ENCODE measurements around the gene TNIP2. TPM values are rescaled to one million over a fixed set of nuclear protein-coding genes. Genes with fewer than 3 reads are reported as not detected.
A peak's percentile ranks its signal among the peaks of the same experiment; 100 is the strongest.
"Not testable (repeated sequence)": the region's sequence is repeated elsewhere in the genome, so short reads cannot be mapped to it uniquely, and the experiment has no call there.

TNIP2 gene
- total RNA-seq, 2 donors from 2014 or later, result 72.3 to 85.8 TPM

DNA sequence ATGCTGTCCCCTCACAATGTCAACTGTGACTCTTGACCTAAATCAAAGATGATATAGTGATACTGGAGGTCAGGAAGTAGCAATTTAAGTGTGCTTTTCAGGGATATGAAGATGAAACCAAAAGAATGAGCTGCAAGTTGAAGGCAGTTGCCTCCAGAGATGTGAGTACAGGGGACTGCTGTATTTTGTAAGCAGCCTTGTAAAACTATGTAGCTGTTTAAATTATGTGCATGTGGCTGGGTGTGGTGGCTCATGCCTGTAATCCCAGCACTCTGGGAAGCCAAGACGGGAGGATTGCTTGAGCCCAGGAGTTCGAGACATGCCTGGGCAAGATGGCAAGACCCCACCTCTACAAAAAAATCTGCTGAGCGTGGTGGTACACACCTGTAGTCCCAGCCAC, 15.1 kb upstream of the TNIP2 start:
- Mint-ChIP-seq H3K9me3 (peaks cover 4 to 8% of the 10 kb centered on the region in 2 donors), H3K4me1 (ENCODE audit: low read depth) (peaks cover 11% of the 10 kb centered on the region), H3K36me3 (ENCODE audit: insufficient read depth in 2 of 2) (peaks cover 9 to 17% of the 10 kb centered on the region in 2 donors), H3K4me3 (no peak overlapping the region), H3K27me3 (ENCODE audit: low read depth) (no peaks in the 10 kb centered on the region), H3K27ac (no peak overlapping the region)
- DNase-seq (no peak), ATAC-seq (replicated peaks in 1 of 2) (no peak)

DNA sequence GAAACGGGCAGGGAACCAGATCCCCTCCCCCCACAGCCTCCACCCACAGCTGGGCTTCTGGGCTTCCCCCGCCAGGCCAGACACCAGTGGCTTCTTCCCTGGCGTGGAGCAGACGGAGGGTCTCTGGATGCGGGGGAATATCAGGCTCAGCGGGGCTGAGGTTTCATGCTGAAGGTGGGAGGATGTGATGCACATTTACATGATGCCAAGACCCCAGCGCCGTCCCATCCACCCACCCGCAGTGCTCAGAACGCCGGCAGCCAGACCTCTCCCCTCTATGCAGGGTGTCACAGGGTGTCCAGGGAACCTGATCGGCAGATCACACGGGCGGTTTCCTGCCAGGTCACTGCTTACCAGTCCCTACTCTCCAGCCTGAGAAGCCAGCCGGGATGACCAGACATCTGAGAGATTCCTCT, 12.8 kb upstream of the TNIP2 start:
- H3K4me1 Mint-ChIP-seq (ENCODE audit: low read depth), result peaks cover 11% of the 10 kb centered on the region
- H3K4me3 Mint-ChIP-seq, result no peak overlapping the region
- ATAC-seq (replicated peaks in 1 of 2), result no peak
- no peak overlapping the region for H3K27ac Mint-ChIP-seq
- H3K27me3 Mint-ChIP-seq (ENCODE audit: low read depth), result no peaks in the 10 kb centered on the region
- DNase-seq, result no peak
- H3K9me3 Mint-ChIP-seq, result peaks cover 4 to 8% of the 10 kb centered on the region in 2 donors
- H3K36me3 Mint-ChIP-seq (ENCODE audit: insufficient read depth in 2 of 2), result peaks cover 9 to 17% of the 10 kb centered on the region in 2 donors

DNA sequence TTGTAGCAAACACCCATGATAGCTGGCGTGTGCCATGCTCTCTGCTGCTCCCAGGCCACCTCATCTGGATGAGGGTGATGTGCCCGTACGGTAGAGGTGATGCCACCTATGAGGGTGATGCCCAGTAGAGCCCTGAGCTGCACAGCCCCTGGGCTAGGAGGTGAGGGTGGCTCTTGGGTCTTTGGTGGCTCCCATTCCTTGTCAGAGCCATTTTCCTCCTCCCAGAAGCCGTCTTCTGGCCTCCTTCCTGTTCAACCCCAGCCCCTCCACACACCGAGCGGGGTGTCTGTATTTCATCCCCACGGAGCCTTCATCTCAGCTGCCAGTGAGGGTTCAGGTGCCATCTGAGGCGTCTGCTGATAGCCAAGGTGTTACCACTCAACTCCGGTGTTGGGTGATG, 12.0 kb upstream of the TNIP2 start:
- peaks cover 4 to 8% of the 10 kb centered on the region in 2 donors for H3K9me3 Mint-ChIP-seq
- DNase-seq (no peak), ATAC-seq (replicated peaks in 1 of 2) (no peak)
- H3K4me1 Mint-ChIP-seq (ENCODE audit: low read depth), result peaks cover 11% of the 10 kb centered on the region
- H3K27ac Mint-ChIP-seq, result no peak overlapping the region
- H3K36me3 Mint-ChIP-seq (ENCODE audit: insufficient read depth in 2 of 2), result peaks cover 9 to 17% of the 10 kb centered on the region in 2 donors
- no peak overlapping the region for H3K4me3 Mint-ChIP-seq
- H3K27me3 Mint-ChIP-seq (ENCODE audit: low read depth), result no peaks in the 10 kb centered on the region

DNA sequence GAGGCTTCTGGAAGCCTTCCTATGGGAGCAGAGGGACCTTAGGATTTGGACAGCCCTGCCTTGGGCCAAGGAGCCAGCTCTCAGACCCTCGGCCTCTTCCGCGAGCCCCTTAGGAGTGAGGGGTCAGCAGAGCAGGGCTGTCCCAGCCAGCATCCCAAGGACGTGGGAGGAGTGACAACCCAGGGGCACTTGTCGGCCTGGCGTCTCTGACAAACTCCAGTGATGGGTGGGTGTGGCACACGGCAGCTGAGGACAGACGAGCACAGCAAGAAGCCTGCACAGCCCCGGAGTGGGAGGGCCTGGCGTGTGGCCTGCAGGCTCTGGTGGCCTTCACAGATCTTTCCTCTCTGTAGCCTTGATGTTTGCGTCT, 11.6 kb upstream of the TNIP2 start:
- H3K36me3 Mint-ChIP-seq (ENCODE audit: insufficient read depth in 2 of 2), result peaks cover 9 to 17% of the 10 kb centered on the region in 2 donors
- no peaks in the 10 kb centered on the region for H3K27me3 Mint-ChIP-seq (ENCODE audit: low read depth)
- no peak for ATAC-seq (replicated peaks in 1 of 2)
- H3K9me3 Mint-ChIP-seq, result peaks cover 4 to 8% of the 10 kb centered on the region in 2 donors
- no peak for DNase-seq
- H3K27ac Mint-ChIP-seq, result no peak overlapping the region
- peaks cover 11% of the 10 kb centered on the region for H3K4me1 Mint-ChIP-seq (ENCODE audit: low read depth)
- H3K4me3 Mint-ChIP-seq, result no peak overlapping the region

DNA sequence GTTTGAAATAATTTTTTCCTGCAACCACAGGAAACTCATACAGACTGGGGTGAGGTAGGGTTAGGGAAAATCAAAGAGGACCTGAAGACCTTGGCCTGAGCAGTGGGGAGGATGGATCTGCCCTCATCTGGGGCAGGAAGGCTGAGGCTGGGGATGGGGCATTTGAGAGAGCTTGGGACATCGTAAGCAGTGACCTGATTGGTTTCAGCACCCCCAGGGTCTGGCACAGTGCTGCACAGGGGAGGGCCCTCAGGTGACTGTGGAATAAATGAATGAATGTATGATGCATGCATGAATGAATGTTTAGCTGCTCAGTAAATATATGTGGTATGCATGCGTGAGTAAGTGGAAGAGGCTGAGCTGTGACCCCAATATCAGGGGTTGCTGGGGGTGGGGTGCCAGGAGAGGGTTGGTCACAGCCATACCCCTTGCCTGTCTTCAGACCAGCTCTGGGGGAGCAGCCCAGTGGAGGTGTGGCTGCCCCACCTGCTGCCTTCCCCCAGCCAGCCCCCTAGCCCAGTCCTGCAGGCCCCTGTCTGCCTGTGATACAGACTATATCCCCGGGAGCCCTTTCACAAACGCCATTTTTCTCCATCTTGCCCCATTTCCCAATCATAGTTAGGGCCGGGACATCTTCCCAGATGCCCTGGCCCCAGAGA, 11.0 kb upstream of the TNIP2 start:
- H3K36me3 Mint-ChIP-seq (ENCODE audit: insufficient read depth in 2 of 2), result peaks cover 9 to 17% of the 10 kb centered on the region in 2 donors
- peaks cover 4 to 8% of the 10 kb centered on the region in 2 donors for H3K9me3 Mint-ChIP-seq
- H3K27ac Mint-ChIP-seq, result no peak overlapping the region
- no peak overlapping the region for H3K4me3 Mint-ChIP-seq
- ATAC-seq (replicated peaks in 1 of 2) (no peak), DNase-seq (no peak)
- no peaks in the 10 kb centered on the region for H3K27me3 Mint-ChIP-seq (ENCODE audit: low read depth)
- peaks cover 14% of the 10 kb centered on the region for H3K4me1 Mint-ChIP-seq (ENCODE audit: low read depth)

DNA sequence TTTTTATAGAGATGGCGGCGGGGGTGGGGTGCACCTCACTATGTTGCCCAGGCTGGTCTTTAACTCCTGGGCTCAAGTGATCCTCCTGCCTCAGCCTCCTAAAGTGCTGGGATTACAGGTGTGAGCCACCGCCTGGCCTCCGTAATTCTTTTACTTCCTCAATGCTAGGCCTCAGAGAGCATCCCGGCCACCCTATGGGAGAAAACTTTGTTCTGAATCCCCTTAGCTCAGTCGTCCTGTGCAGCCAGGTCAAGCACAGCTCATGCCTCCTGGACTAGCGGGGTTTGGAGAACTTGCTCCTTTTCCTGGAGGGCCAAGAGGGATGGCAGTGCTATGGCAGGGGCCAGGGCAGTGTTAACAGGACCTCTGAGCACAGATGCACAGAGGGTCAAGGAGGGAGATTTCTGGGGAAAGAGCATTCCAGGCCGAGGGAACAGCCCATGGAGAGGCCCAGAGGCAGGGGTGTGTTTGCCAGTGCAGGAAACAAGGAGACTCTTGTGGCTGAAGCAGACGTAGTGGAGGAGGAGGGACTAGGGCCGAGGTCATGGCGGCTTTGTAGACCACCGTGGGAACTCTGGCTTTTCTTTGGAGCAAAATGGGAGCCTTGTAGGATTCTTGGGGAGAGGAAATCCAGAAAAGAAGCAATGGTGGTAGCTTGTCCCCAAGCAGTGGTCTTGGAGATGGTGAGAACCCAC, 9.8 kb upstream of the TNIP2 start:
- H3K27ac Mint-ChIP-seq, result no peak overlapping the region
- ATAC-seq (replicated peaks in 1 of 2), result no peak
- H3K4me3 Mint-ChIP-seq, result no peak overlapping the region
- no peak for DNase-seq
- peaks cover 9 to 17% of the 10 kb centered on the region in 2 donors for H3K36me3 Mint-ChIP-seq (ENCODE audit: insufficient read depth in 2 of 2)
- H3K4me1 Mint-ChIP-seq (ENCODE audit: low read depth), result peaks cover 15% of the 10 kb centered on the region
- H3K27me3 Mint-ChIP-seq (ENCODE audit: low read depth), result no peaks in the 10 kb centered on the region
- H3K9me3 Mint-ChIP-seq, result peaks cover 4 to 5% of the 10 kb centered on the region in 2 donors

DNA sequence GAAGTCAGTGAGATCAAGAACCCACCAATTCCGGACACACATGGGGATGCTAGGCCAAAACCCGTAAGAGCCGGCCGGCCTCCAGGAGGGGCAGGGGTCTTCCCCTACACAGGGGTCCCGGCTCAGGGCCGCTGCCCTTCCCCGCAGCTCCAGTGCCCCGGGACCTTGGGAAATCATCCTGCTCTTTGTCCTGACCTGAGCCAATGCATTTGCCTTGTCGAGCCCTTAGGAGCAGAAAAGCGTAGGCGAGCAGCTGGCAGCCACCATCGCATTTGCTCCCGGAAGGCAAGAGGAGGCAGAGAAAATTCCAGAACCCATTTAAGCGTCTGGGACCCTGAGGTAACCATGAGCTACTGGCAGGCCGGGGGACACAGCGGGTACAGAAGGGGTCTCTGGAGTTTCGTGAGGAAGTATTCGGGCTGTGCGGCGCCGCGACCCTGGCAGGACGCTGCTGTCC, 7.4 kb upstream of the TNIP2 start:
- no peak overlapping the region for H3K27ac Mint-ChIP-seq
- peaks cover 10% of the 10 kb centered on the region for H3K4me1 Mint-ChIP-seq (ENCODE audit: low read depth)
- DNase-seq (no peak), ATAC-seq (replicated peaks in 1 of 2) (no peak)
- no peaks in the 10 kb centered on the region for H3K27me3 Mint-ChIP-seq (ENCODE audit: low read depth)
- peak overlapping the region; percentile 64 to 78 for H3K4me3 Mint-ChIP-seq
- no peaks in the 10 kb centered on the region for H3K36me3 Mint-ChIP-seq (ENCODE audit: insufficient read depth in 2 of 2)
- H3K9me3 Mint-ChIP-seq, result no peaks in the 10 kb centered on the region

DNA sequence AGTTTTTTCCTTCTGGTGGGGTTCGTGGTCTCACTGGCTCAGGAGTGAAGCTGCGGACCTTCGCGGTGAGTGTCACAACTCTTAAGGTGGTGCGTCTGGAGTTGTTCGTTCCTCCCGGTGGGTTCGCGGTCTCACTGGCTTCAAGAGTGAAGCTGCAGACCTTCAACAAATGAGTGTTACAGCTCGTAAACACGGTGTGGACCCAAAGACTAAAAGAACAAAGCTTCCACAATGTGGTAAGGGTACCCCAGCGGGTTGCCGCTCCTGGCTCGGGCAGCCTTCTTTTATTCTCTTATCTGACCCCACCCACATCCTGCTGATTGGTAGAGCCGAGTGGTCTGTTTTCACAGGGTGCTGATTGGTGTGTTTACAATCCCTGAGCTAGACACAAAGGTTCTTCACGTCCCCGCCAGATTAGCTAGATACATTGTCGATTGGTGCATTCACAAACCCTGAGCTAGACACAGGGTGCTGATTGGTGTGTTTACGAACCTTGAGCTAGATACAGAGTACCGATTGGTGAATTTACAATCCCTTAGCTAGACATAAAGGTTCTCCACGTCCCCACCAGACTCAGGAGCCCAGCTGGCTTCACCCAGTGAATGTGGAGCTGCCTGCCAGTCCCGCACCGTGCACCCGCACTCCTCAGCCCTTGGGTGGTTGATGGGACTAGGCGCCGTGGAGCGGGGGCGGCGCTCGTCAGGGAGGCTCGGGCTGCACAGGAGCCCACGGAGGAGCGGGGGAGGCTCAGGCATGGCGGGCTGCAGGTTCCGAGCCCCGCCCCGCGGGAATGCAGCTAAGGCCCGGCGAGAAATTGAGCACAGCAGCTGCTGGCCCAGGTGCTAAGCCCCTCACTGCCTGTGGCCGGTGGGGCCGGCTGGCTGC, 6.6 kb upstream of the TNIP2 start:
- H3K27me3 Mint-ChIP-seq (ENCODE audit: low read depth); H3K4me1 Mint-ChIP-seq (ENCODE audit: low read depth); H3K4me3 Mint-ChIP-seq; H3K36me3 Mint-ChIP-seq (ENCODE audit: insufficient read depth in 2 of 2); H3K9me3 Mint-ChIP-seq; DNase-seq; H3K27ac Mint-ChIP-seq; ATAC-seq (replicated peaks in 1 of 2): not testable (repeated sequence)

DNA sequence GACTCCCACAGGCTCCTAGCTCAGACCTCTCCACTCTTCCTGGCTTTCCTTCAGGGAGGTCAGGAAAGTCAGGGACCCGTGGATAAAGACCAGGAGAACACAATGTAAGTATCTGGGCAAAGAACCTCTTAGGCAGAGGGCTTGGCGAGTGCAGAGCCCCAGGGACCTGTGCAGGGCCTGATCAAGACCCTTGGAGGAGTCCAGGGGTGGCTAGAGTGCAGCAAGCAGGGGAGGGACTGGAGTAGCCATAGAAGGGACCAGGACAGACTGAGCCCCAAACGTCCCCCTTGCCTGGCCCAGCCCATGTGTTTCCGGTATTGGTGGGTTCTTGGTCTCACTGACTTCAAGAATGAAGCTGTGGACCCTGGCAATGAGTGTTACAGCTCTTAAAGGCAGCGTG, 5.9 kb upstream of the TNIP2 start:
- no peak overlapping the region for H3K4me3 Mint-ChIP-seq
- H3K27ac Mint-ChIP-seq, result no peak overlapping the region
- no peaks in the 10 kb centered on the region for H3K27me3 Mint-ChIP-seq (ENCODE audit: low read depth)
- no peak for ATAC-seq (replicated peaks in 1 of 2)
- H3K36me3 Mint-ChIP-seq (ENCODE audit: insufficient read depth in 2 of 2), result no peaks in the 10 kb centered on the region
- peaks cover 10% of the 10 kb centered on the region for H3K4me1 Mint-ChIP-seq (ENCODE audit: low read depth)
- no peak for DNase-seq
- H3K9me3 Mint-ChIP-seq, result no peaks in the 10 kb centered on the region

DNA sequence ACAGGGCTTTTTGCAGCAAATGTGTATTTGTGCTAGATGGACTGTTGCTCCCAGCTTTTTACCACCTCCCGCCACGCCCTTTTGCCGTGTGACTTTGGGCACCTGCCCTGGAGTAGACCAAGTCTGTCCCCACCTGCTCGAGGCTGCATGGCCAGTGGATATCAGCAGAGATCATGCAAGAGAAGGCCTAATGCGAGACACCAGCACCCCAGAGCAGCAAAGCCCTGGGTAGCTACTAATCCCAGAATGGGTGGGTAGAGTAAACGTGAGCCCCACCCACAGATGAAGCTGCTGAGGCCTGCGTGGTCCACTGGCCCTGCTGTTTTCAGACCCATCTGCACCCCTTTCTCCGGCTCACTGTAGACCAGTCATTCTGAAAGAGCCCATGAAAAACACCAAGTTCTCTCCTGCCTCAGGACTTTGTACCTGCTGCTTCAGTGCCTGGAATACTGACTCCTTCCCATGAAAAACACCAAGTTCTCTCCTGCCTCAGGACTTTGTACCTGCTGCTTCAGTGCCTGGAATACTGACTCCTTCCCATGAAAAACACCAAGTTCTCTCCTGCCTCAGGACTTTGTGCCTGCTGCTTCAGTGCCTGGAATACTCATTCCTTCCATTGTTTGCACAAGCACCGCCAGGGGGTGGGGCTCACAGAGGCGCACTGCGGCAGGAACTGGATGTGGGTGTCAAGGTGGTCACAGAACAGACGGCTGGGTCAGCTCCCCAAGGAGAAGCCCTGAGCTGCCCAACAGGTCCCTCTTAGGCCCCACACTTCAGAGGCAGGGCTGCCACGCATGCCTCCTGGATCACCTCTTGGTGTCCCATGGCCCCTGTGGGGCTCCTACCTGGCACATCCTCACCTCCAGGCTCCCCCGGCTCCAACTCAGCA, 5.1 kb upstream of the TNIP2 start:
- no peaks in the 10 kb centered on the region for H3K27me3 Mint-ChIP-seq (ENCODE audit: low read depth)
- H3K9me3 Mint-ChIP-seq, result no peaks in the 10 kb centered on the region
- no peak overlapping the region for H3K4me3 Mint-ChIP-seq
- DNase-seq (peak in 1 of 2 donors; percentile 29), ATAC-seq (replicated peaks in 1 of 2) (peak in 1 of 2 donors; percentile 12)
- H3K4me1 Mint-ChIP-seq (ENCODE audit: low read depth), result peaks cover 16% of the 10 kb centered on the region
- H3K36me3 Mint-ChIP-seq (ENCODE audit: insufficient read depth in 2 of 2), result no peaks in the 10 kb centered on the region
- H3K27ac Mint-ChIP-seq, result no peak overlapping the region

DNA sequence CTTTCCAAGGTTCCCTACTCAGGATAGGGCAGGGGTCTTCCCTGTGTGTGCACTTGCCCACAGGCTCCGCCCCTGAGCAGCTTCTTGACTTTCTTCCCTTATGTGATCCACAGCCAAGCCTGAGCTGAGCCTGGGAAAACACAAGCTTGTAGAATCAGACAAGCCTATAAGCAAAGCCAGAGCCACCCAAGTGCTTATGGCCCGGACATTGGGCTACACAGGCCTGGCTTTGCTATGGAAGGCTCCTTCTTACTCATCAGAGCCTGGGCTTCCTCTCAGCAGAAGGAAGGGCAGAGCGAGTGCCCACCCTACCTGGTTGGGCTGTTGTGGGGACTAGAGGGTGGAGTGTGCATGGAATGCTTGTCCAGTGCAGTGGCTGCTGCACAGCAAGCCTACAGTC, 1.3 kb upstream of the TNIP2 start:
- H3K27ac Mint-ChIP-seq, result no peak overlapping the region
- H3K9me3 Mint-ChIP-seq, result no peaks in the 10 kb centered on the region
- DNase-seq (no peak), ATAC-seq (replicated peaks in 1 of 2) (no peak)
- no peaks in the 10 kb centered on the region for H3K27me3 Mint-ChIP-seq (ENCODE audit: low read depth)
- H3K4me3 Mint-ChIP-seq, result peak overlapping the region; percentile 79 to 80
- peaks cover 43% of the 10 kb centered on the region for H3K4me1 Mint-ChIP-seq (ENCODE audit: low read depth)
- H3K36me3 Mint-ChIP-seq (ENCODE audit: insufficient read depth in 2 of 2), result peaks cover 1 to 8% of the 10 kb centered on the region in 2 donors

DNA sequence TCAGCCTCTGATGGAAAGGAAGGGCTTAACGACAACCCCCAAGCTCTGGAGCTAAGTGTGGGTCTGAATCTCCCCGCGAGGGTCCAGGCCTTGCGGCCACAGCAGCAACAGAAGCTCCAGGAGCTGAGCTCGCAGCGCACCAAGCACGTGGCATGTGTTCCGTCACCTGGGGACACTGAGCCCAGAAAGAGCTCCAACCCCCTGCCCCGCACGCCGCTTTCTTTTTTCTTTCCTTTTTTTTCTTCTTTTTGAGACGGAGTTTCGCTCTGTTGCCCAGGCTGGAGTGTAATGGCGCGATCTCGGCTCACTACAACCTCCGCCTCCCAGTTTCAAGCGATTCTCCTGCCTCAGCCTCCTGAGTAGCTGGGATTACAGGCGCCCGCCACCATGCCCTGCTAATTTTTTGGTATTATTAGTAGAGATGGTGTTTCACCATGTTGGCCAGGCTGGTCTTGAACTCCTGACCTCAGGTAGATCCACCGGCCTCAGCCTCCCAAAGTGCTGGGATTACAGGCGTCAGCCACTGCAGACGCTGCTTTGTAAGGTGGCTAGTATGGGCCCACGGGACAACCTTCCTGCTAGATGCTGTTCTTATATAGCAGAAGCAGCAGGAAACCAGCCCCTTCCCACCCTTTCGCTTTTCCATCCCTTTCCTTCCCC, 685 bp upstream of the TNIP2 start:
- Mint-ChIP-seq H3K36me3 (ENCODE audit: insufficient read depth in 2 of 2) (peaks cover 1 to 8% of the 10 kb centered on the region in 2 donors), H3K9me3 (no peaks in the 10 kb centered on the region), H3K4me3 (peak overlapping the region; percentile 79 to 80), H3K27ac (no peak overlapping the region), H3K4me1 (ENCODE audit: low read depth) (peaks cover 43% of the 10 kb centered on the region), H3K27me3 (ENCODE audit: low read depth) (no peaks in the 10 kb centered on the region)
- ATAC-seq (replicated peaks in 1 of 2) (no peak), DNase-seq (no peak)
